M059J (cell line): ENCODE measurements around the gene MARCHF3. TPM values are rescaled to one million over a fixed set of nuclear protein-coding genes. Genes with fewer than 3 reads are reported as not detected.
A peak's percentile ranks its signal among the peaks of the same experiment; 100 is the strongest.
"Not testable (repeated sequence)": the region's sequence is repeated elsewhere in the genome, so short reads cannot be mapped to it uniquely, and the experiment has no call there.

Source experiments
- DNase-seq: peaks from one replicate; pipeline ENCODE4 v3.0.0-alpha.2; 2012; ENCODE audit warnings: low read depth
- total RNA-seq: library from RNA; depleted of rRNA; stranded (reverse); fragments of >200 nt; shearing (Covaris generic); gene quantifications from 2 replicates; pipeline ENCODE4 v1.2.3, GENCODE V29; 2014

MARCHF3 gene
- total RNA-seq, 1 experiment from 2014 or later = 4.9 TPM

GRCh38 chr5:126918615-126918957, 111.8 kb downstream of the MARCHF3 start:
- no peak for DNase-seq

- peak; percentile 75 for DNase-seq
These were observed 112.3 kb downstream of the MARCHF3 start for GRCh38 chr5:126917918-126918614.

- DNase-seq = no peak
These were observed 114.9 kb downstream of the MARCHF3 start for GRCh38 chr5:126915496-126915895.

GRCh38 chr5:126914801-126915436, 115.4 kb downstream of the MARCHF3 start:
- DNase-seq = no peak

GRCh38 chr5:126912616-126913200, 117.7 kb downstream of the MARCHF3 start:
- DNase-seq = peak; percentile 6

GRCh38 chr5:126911986-126912385, 118.4 kb downstream of the MARCHF3 start:
- no peak for DNase-seq

GRCh38 chr5:126909856-126910255, 120.5 kb downstream of the MARCHF3 start:
- no peak for DNase-seq

- not testable (repeated sequence) for DNase-seq
These were observed 126.0 kb downstream of the MARCHF3 start for GRCh38 chr5:126904407-126904806.

GRCh38 chr5:126900796-126901195, 129.6 kb downstream of the MARCHF3 start:
- no peak for DNase-seq

- DNase-seq = no peak
These were observed 130.9 kb downstream of the MARCHF3 start for GRCh38 chr5:126899476-126899875.

GRCh38 chr5:126897851-126898630, 132.3 kb downstream of the MARCHF3 start:
- no peak for DNase-seq

GRCh38 chr5:126896170-126896702, 134.1 kb downstream of the MARCHF3 start:
- DNase-seq = no peak

- DNase-seq = not testable (repeated sequence)
These were observed 134.6 kb downstream of the MARCHF3 start for GRCh38 chr5:126895712-126896111.

GRCh38 chr5:126890414-126890813, 139.9 kb downstream of the MARCHF3 start:
- not testable (repeated sequence) for DNase-seq

GRCh38 chr5:126888175-126888574, 142.2 kb downstream of the MARCHF3 start:
- DNase-seq = no peak

- DNase-seq = peak; percentile 94
These were observed 146.0 kb downstream of the MARCHF3 start for GRCh38 chr5:126884269-126884819.

- no peak for DNase-seq
These were observed 146.7 kb downstream of the MARCHF3 start for GRCh38 chr5:126883564-126884245.

- DNase-seq = no peak
These were observed 148.3 kb downstream of the MARCHF3 start for GRCh38 chr5:126881821-126882600.

- no peak for DNase-seq
These were observed 151.7 kb downstream of the MARCHF3 start for GRCh38 chr5:126878634-126879033.

- no peak for DNase-seq
These were observed 152.3 kb downstream of the MARCHF3 start for GRCh38 chr5:126878085-126878484.
